NT2/D1 (cell line): ENCODE measurements around the gene C1orf159.
"Not testable (repeated sequence)": the region's sequence is repeated elsewhere in the genome, so short reads cannot be mapped to it uniquely, and the experiment has no call there.

Source experiments
- SUZ12 ChIP-seq: IDR thresholded peaks from 2 replicates; pipeline ENCODE4 v1.6.1; 2011; ENCODE audit not compliant: insufficient read length, insufficient read depth; ENCODE audit errors: extremely low read depth
- ZNF274 ChIP-seq: IDR thresholded peaks from 2 replicates; pipeline ENCODE4 v1.6.1; 2011; ENCODE audit warnings: mild to moderate bottlenecking, low read depth, low read length

GRCh38 chr1:1096136-1096535, 19.8 kb downstream of the C1orf159 start:
- TF ChIP-seq SUZ12, ZNF274: not testable (repeated sequence)
